Epithelial cell of proximal tubule (primary cell): ENCODE data around the gene SLK. TPM values are rescaled to one million over a fixed set of nuclear protein-coding genes. Genes with fewer than 3 reads are reported as not detected.

Source experiments
- DNase-seq: peaks from one replicate; pipeline ENCODE4 v3.0.0-alpha.2; 2011; ENCODE audit warnings: low read depth
- H3K4me3 ChIP-seq: 2 replicates; pipeline ENCODE4 v1.5.1; 2011; ENCODE audit warnings: low read depth, mild to moderate bottlenecking, low read length
- total RNA-seq: library from RNA; depleted of rRNA; stranded (reverse); fragments of >200 nt; gene quantifications from 2 replicates; pipeline ENCODE4 v1.2.3, GENCODE V29; 2015
- TF ChIP-seq, protein P1 (sequence below): conservative IDR thresholded peaks from 2 replicates; pipeline ENCODE4 v1.5.1; 2012; ENCODE audit warnings: low read depth, mild to moderate bottlenecking, low read length

Gene SLK
- total RNA-seq, 1 donor from 2014 or later: 30.4 TPM

DNA sequence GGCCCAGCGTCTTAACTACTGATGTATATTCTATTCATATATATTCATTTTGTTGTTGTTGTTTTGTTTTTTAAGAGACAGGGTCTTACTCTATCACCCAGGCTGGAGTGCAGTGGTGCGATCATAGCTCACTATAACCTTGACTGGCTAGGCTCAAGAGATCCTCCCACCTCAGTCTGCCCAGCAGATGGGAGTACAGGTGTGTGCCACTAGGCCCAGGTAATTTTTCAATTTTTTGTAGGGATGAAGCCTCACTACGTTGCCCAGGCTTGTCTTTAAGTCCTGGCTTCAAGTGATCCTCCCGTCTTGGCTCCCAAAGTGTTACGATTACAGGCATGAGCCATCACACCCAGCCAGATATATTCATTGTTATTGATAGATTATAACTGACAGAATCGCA lies 36.1 kb upstream of the SLK start:
- H3K4me3 ChIP-seq: no peak overlapping the region

DNA sequence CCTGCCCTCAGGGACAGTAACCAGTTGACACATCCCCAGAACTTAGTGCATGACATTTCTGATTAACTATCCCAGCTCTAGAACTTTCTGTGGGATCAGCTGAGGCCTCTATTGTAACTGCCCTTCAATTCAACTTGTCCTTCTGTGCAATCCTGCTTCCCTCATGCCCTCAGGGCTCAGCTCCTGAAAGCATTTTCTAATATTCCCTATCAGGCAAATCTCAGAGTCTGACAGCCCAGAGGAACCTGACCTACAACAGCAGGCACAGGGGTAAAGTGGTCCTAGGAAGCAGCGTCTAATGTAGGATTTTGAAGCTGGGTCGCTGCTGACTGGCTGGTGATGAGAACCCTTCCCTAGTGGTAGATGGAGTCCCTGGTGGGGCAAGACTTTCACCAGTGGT lies 35.3 kb upstream of the SLK start:
- TF ChIP-seq, protein P1, sequence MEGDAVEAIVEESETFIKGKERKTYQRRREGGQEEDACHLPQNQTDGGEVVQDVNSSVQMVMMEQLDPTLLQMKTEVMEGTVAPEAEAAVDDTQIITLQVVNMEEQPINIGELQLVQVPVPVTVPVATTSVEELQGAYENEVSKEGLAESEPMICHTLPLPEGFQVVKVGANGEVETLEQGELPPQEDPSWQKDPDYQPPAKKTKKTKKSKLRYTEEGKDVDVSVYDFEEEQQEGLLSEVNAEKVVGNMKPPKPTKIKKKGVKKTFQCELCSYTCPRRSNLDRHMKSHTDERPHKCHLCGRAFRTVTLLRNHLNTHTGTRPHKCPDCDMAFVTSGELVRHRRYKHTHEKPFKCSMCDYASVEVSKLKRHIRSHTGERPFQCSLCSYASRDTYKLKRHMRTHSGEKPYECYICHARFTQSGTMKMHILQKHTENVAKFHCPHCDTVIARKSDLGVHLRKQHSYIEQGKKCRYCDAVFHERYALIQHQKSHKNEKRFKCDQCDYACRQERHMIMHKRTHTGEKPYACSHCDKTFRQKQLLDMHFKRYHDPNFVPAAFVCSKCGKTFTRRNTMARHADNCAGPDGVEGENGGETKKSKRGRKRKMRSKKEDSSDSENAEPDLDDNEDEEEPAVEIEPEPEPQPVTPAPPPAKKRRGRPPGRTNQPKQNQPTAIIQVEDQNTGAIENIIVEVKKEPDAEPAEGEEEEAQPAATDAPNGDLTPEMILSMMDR: no peak
- no peak for DNase-seq
- H3K4me3 ChIP-seq: no peak overlapping the region

More for the DNA sequence above, 36.1 kb upstream of the SLK start:
- no peak for DNase-seq
- TF ChIP-seq, protein P1: no peak

DNA sequence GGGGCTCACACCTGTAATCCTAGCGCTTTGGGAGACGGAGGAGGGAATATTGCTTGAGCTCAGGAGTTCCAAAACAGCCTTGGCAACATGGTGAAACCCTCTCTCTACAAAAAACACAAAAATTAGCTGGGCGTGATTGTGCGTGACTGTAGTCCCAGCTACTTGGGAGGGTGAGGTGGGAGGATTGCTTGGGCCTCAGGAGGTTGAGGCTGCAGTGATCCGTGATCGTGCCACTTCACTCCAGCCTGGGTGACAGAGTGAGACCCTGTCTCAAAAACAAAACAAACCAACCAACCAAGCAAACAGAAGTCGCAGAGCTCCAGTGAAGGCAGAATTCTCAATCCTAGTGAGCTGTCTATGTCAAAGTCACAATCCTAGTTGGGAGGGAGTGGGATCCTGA lies 34.7 kb upstream of the SLK start:
- H3K4me3 ChIP-seq: no peak overlapping the region
- TF ChIP-seq, protein P1: no peak
- no peak for DNase-seq

DNA sequence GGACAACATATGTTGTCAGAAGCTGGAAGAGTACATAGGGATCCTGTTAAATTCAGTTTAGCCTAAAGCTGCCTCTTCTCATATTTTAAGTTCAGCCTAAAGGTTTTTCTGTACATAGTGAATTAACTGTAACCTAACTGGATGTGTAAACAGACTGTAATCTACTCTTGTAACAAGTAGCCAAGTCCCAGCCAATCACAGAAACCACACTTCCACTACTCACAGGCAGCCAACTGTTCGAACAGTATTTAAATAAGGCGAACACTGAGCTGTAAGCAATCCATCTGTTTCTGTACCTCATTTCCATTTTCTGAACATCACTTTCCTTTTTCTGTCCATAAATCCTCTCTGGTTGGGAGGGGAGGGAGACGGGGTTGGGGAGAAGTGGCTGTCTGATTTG lies 34.0 kb upstream of the SLK start:
- TF ChIP-seq, protein P1: no peak
- H3K4me3 ChIP-seq: no peak overlapping the region
- DNase-seq: no peak

DNA sequence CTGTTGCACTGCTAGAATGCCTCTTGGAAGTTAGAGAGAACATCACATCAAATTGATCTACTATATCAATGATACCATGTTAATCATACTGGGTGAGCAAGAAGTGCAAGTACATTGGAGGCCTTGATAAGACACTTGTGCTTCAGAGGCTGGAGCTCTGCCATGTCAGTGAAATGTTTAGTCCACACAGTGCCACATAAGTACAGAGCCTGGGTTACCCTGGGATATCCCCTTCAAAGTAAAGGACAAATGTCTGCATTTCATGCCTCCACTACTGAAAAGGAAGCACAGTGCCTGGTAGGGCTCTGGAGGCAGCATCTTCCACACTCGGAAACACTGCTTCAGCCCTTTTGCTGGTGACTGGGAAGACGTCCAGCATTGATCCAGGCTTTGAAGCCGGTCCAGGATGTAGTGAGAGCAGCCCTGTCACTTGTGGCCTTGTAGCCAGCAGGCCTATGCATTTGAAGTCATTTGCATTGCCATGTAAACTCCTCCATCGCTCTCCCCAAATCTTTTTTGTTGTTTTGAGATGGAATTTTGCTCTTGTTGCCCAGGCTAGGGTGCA lies 33.3 kb upstream of the SLK start:
- TF ChIP-seq, protein P1: no peak
- no peak for DNase-seq
- H3K4me3 ChIP-seq: no peak overlapping the region

DNA sequence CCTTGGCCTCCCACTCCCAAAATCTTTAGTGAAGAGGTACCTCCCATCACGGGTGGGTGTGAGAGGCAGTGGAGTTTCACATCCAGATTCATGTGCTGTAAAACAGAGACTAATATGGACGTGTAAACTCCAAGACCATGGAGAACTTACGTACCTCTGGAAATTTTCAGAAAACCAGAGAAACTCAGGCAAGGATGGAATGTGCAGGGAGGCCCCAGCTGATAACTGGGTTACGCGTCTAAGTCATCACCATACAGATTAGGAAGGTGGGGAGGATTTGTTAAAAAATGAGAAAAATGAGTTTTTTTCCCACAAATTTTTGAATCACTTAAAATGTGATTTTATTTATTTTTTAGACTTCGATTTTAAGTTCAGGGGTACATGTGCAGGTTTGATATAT lies 32.6 kb upstream of the SLK start:
- no peak overlapping the region for H3K4me3 ChIP-seq
- TF ChIP-seq, protein P1: no peak
- no peak for DNase-seq

DNA sequence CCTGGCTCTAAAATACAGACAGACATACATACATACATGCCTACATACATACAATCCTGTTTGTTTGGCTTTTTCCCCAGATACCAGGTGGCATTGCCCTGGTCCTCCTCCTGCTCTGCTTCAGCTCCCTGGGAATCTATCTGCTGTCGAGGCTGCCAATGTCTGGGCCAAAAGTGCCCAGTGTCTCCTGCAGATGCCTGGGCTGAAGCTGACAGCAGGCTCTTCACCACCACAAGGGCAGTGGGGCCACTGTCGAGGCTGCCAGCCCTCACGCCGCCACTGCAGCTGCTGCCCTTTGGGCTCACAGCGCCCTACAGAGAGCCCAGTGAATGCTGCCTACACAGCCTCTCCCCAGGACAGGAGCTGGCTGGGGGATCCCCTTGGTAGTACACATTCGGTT lies 30.9 kb upstream of the SLK start:
- TF ChIP-seq, protein P1: no peak
- H3K4me3 ChIP-seq: no peak overlapping the region
- DNase-seq: no peak
